ENCODE measurements around the gene GRIK3. TPM values are rescaled to one million over a fixed set of nuclear protein-coding genes. Genes with fewer than 3 reads are reported as not detected.
A peak's percentile ranks its signal among the peaks of the same experiment; 100 is the strongest.

The GRIK3 gene
- total RNA-seq, 1 donor from 2014 or later: not detected

GRCh38 chr1:37038227-37039093 is 4.1 kb upstream of the GRIK3 start:
- Mint-ChIP-seq H3K27ac (no peak overlapping the region), H3K36me3 (no peaks in the 10 kb centered on the region), H3K4me1 (peaks cover 11% of the 10 kb centered on the region), H3K27me3 (ENCODE audit: low read depth) (peaks cover 95% of the 10 kb centered on the region), H3K4me3 (no peak overlapping the region), H3K9me3 (no peaks in the 10 kb centered on the region)
- no peak for DNase-seq (ENCODE audit: low spot score in 2 of 2, unreplicated experiment in 2 of 2)
- TF ChIP-seq CTCF (IDR thresholded peaks at IDR 0.05; ENCODE audit: unreplicated experiment): no peak

- Mint-ChIP-seq H3K4me3 (no peak overlapping the region), H3K27ac (no peak overlapping the region), H3K9me3 (no peaks in the 10 kb centered on the region), H3K36me3 (no peaks in the 10 kb centered on the region), H3K27me3 (ENCODE audit: low read depth) (peaks cover 95% of the 10 kb centered on the region), H3K4me1 (peaks cover 11% of the 10 kb centered on the region)
- no peak for DNase-seq (ENCODE audit: low spot score in 2 of 2, unreplicated experiment in 2 of 2)
- TF ChIP-seq CTCF (IDR thresholded peaks at IDR 0.05; ENCODE audit: unreplicated experiment): no peak
These were observed 3.4 kb upstream of the GRIK3 start for GRCh38 chr1:37037690-37038089.

- DNase-seq (ENCODE audit: low spot score in 2 of 2, unreplicated experiment in 2 of 2): no peak
- Mint-ChIP-seq H3K36me3 (no peaks in the 10 kb centered on the region), H3K4me3 (no peak overlapping the region), H3K27me3 (ENCODE audit: low read depth) (peaks cover 95% of the 10 kb centered on the region), H3K9me3 (no peaks in the 10 kb centered on the region), H3K4me1 (peaks cover 11% of the 10 kb centered on the region), H3K27ac (no peak overlapping the region)
- TF ChIP-seq CTCF (IDR thresholded peaks at IDR 0.05; ENCODE audit: unreplicated experiment): no peak
These were observed 2.3 kb upstream of the GRIK3 start for GRCh38 chr1:37036667-37037053.

- Mint-ChIP-seq H3K4me3 (peak overlapping the region; percentile 8), H3K36me3 (no peaks in the 10 kb centered on the region), H3K27me3 (ENCODE audit: low read depth) (peaks cover 95% of the 10 kb centered on the region), H3K4me1 (peaks cover 11% of the 10 kb centered on the region), H3K9me3 (no peaks in the 10 kb centered on the region), H3K27ac (no peak overlapping the region)
- TF ChIP-seq CTCF (IDR thresholded peaks at IDR 0.05; ENCODE audit: unreplicated experiment): no peak
- no peak for DNase-seq (ENCODE audit: low spot score in 2 of 2, unreplicated experiment in 2 of 2)
These were observed 1.7 kb upstream of the GRIK3 start for GRCh38 chr1:37035796-37036666.

- Mint-ChIP-seq H3K4me3 (peak overlapping the region; percentile 8), H3K27me3 (ENCODE audit: low read depth) (peaks cover 94% of the 10 kb centered on the region), H3K36me3 (no peaks in the 10 kb centered on the region), H3K9me3 (no peaks in the 10 kb centered on the region), H3K27ac (no peak overlapping the region), H3K4me1 (peaks cover 11% of the 10 kb centered on the region)
- DNase-seq (ENCODE audit: low spot score in 2 of 2, unreplicated experiment in 2 of 2): no peak
- TF ChIP-seq CTCF (IDR thresholded peaks at IDR 0.05; ENCODE audit: unreplicated experiment): no peak
These were observed 838 bp upstream of the GRIK3 start for GRCh38 chr1:37035014-37035691.
